Naive thymus-derived CD4-positive, alpha-beta T cell (primary cell): ENCODE data around the gene ATG7. TPM values are rescaled to one million over a fixed set of nuclear protein-coding genes. Genes with fewer than 3 reads are reported as not detected.
"Not testable (repeated sequence)": the region's sequence is repeated elsewhere in the genome, so short reads cannot be mapped to it uniquely, and the experiment has no call there.

Source experiments
- ATAC-seq: fragments of 150-1000 bp; cut with Tn5 transposase; 2 replicates; pipeline ENCODE4 v1.10.0; 2021; ENCODE audit warnings: mild to moderate bottlenecking, moderate library complexity
- CTCF ChIA-PET: fragments of 350-600 bp; sonication (Branson Sonifier 250); formaldehyde crosslinking; loops from one replicate; lab custom pipeline; 2021; ENCODE audit warnings: antibody characterized with exemption; lab: Charles Lee
- POLR2A ChIA-PET: fragments of 350-600 bp; sonication (Branson Sonifier 250); formaldehyde crosslinking; loops from one replicate; lab custom pipeline; 2021; ENCODE audit warnings: antibody characterized with exemption, inconsistent platforms; lab: Charles Lee
- DNase-seq, 9 donors: peaks; one replicate each; pipeline versions ENCODE4 v3.0.0 to v3.0.0-alpha.2; 2020 to 2022; ENCODE audit warnings: mixed read lengths in 1 of 9
- H3K27ac ChIP-seq: one replicate; pipeline ENCODE4 v1.7.0; 2013; ENCODE audit warnings: mild to moderate bottlenecking, low read depth, low read length, moderate library complexity
- H3K27me3 ChIP-seq, 2 donors: one replicate each; pipeline ENCODE4 v1.7.0; 2013; ENCODE audit warnings: low read length in 2 of 2, mild to moderate bottlenecking in 2 of 2, moderate library complexity in 2 of 2; ENCODE audit not compliant: control insufficient read depth in 2 of 2, insufficient read depth in 2 of 2
- H3K36me3 ChIP-seq, 3 experiments: 1 replicate in 2 of 3; 2 replicates in 1 of 3; pipeline ENCODE4 v1.7.0; 2013; ENCODE audit warnings: low read length in 3 of 3, mild to moderate bottlenecking in 3 of 3, moderate library complexity in 1 of 3; ENCODE audit not compliant: insufficient read depth in 3 of 3, control insufficient read depth in 2 of 3
- H3K4me1 ChIP-seq, 2 donors: one replicate each; pipeline ENCODE4 v1.7.0; 2013; ENCODE audit warnings: low read length in 2 of 2, mild to moderate bottlenecking in 2 of 2, moderate library complexity in 1 of 2; ENCODE audit not compliant: control insufficient read depth in 2 of 2, insufficient read depth in 2 of 2
- H3K4me3 ChIP-seq: 2 replicates; pipeline ENCODE4 v1.7.0; 2013; ENCODE audit warnings: mild to moderate bottlenecking, low read length
- H3K9me3 ChIP-seq, 3 experiments: 1 replicate in 2 of 3; 2 replicates in 1 of 3; pipeline ENCODE4 v1.7.0; 2013; ENCODE audit warnings: low read length in 3 of 3; ENCODE audit not compliant: control insufficient read depth in 2 of 3
- H3K27ac Mint-ChIP-seq, 9 donors: one replicate each; pipeline ENCODE4 v1.8.0; 2020 to 2022; ENCODE audit warnings: mixed read lengths in 9 of 9, mild to moderate bottlenecking in 8 of 9, moderate library complexity in 5 of 9, inconsistent platforms in 2 of 9
- H3K27me3 Mint-ChIP-seq, 5 donors: one replicate each; pipeline ENCODE4 v1.8.0; 2021 to 2022; ENCODE audit warnings: mixed read lengths in 5 of 5, mild to moderate bottlenecking in 1 of 5
- H3K36me3 Mint-ChIP-seq, 5 donors: one replicate each; pipeline ENCODE4 v1.8.0; 2020 to 2022; ENCODE audit warnings: mixed read lengths in 5 of 5, mild to moderate bottlenecking in 3 of 5, inconsistent platforms in 1 of 5
- H3K4me1 Mint-ChIP-seq, 7 donors: one replicate each; pipeline ENCODE4 v1.8.0; 2020 to 2022; ENCODE audit warnings: mixed read lengths in 7 of 7, mild to moderate bottlenecking in 3 of 7, inconsistent platforms in 1 of 7
- H3K4me3 Mint-ChIP-seq, 10 donors: one replicate each; pipeline ENCODE4 v1.8.0; 2020 to 2022; ENCODE audit warnings: mild to moderate bottlenecking in 10 of 10, mixed read lengths in 10 of 10, moderate library complexity in 6 of 10, inconsistent platforms in 2 of 10
- H3K9me3 Mint-ChIP-seq, 11 donors: one replicate each; pipeline ENCODE4 v1.8.0; 2020 to 2022; ENCODE audit warnings: mixed read lengths in 11 of 11, mild to moderate bottlenecking in 4 of 11, inconsistent platforms in 1 of 11, moderate library complexity in 1 of 11
- intact Hi-C, 2 donors: fragments of 100-400 bp; cut with micrococcal nuclease; formaldehyde crosslinking; loops; one replicate each; pipeline ENCODE4 v1.15.1; 2023
- polyA plus RNA-seq, 2 donors: library from polyadenylated mRNA; unstranded; fragments of 300-500 nt; fragmentation: Illumina TruSeq; gene quantifications; one replicate each; pipeline ENCODE4 v1.2.3, GENCODE V29; 2021
- total RNA-seq, 6 experiments: library from RNA in 5 of 6; stranded (reverse) in 5 of 6; gene quantifications; 1 replicate in 5 of 6; 2 replicates in 1 of 6; pipeline ENCODE4 v1.2.3 and lab custom pipeline; 2021 to 2026

ATG7 gene
- total and polyA plus RNA-seq, 7 experiments from 2014 or later: 12.0 to 80.3 (median 33.6) TPM

DNA sequence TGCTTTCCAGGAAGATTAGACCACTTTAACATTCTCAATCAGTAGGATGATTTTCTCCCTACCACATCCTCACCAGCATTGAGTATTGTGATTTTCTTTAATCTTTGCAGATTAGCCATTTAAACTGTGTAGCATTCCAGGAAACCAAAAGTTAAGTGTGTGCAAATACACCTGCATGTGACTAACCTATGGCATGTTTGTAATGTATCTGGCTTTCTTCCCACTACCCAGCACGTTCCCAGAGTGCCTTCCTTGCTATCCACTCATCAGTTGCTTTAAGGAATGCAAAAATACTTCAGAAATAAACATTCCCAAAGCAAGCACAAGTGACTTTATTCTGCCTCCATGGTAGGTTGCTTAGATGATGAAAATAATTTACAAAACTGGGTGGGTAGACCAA lies 74.2 kb downstream of the ATG7 start:
- no peaks in the 10 kb centered on the region for H3K27me3 ChIP-seq
- H3K4me1 ChIP-seq: no peaks in the 10 kb centered on the region
- ChIA-PET CTCF (no interaction called here), POLR2A (no interaction called here)
- H3K4me3 ChIP-seq: no peak overlapping the region
- Mint-ChIP-seq H3K36me3 (peaks cover 18 to 89% (median 67%) of the 10 kb centered on the region in 5 donors), H3K27ac (no peak overlapping the region), H3K4me3 (no peak overlapping the region), H3K9me3 (peaks cover 0 to 5% (median 0%) of the 10 kb centered on the region in 11 donors), H3K27me3 (no peaks in the 10 kb centered on the region), H3K4me1 (peaks cover 0 to 3% (median 0%) of the 10 kb centered on the region in 7 donors)
- intact Hi-C loops: no loop called here
- H3K9me3 ChIP-seq: no peaks in the 10 kb centered on the region
- no peak for DNase-seq
- no peak overlapping the region for H3K27ac ChIP-seq
- no peak for ATAC-seq
- H3K36me3 ChIP-seq: peaks cover 5 to 41% (median 12%) of the 10 kb centered on the region in 3 experiments

DNA sequence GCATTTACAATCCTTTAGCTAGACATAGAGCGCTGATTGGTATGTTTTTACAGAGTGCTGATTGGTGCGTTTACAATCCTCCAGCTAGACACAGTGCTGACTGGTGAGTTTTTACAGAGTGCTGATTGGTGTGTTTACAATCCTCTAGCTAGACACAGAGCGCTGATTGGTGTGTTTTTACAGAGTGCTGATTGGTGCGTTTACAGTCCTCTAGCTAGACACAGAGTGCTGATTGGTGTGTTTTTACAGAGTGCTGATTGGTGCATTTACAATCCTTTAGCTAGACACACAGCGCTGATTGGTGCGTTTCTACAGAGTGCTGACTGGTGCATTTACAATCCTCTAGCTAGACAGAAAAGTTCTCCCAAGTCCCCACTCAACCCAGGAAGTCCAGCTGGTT lies 76.7 kb downstream of the ATG7 start:
- H3K4me1 Mint-ChIP-seq, ATAC-seq, H3K4me3 Mint-ChIP-seq, H3K27me3 ChIP-seq, H3K9me3 ChIP-seq, H3K27ac ChIP-seq, H3K4me1 ChIP-seq, H3K27ac Mint-ChIP-seq, POLR2A ChIA-PET, H3K4me3 ChIP-seq, DNase-seq, intact Hi-C loops, H3K27me3 Mint-ChIP-seq: not testable (repeated sequence)
- H3K36me3 ChIP-seq: peaks cover 1 to 37% (median 7%) of the 10 kb centered on the region in 3 experiments
- Mint-ChIP-seq H3K9me3 (peaks cover 0 to 12% (median 0%) of the 10 kb centered on the region in 11 donors), H3K36me3 (peaks cover 22 to 90% (median 69%) of the 10 kb centered on the region in 5 donors)
- CTCF ChIA-PET: interaction anchor here (1.0 to 1.6 kb wide), 2 partner anchors 12 to 14 kb away, joined by 3 to 5 read pairs; no protein-coding TSS in a partner anchor

DNA sequence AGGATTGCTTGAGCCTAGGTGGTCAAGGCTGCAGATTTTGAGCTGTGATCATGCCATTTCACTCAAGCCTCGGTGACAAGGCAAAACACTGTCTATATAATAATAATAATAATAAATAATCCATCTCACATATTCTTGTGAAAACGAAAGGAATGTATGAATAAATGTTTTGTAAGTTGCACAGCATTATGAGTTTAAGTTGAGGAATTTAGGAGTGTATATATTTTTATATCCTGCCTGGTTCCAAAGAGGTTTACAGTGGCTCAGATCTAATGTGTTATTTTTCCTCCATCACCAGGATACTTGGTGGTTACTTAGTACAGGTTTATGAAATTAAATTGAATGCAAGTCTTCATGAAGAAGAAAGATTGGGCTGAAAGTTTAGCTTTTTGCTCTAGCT lies 77.2 kb downstream of the ATG7 start:
- POLR2A ChIA-PET: no interaction called here

DNA sequence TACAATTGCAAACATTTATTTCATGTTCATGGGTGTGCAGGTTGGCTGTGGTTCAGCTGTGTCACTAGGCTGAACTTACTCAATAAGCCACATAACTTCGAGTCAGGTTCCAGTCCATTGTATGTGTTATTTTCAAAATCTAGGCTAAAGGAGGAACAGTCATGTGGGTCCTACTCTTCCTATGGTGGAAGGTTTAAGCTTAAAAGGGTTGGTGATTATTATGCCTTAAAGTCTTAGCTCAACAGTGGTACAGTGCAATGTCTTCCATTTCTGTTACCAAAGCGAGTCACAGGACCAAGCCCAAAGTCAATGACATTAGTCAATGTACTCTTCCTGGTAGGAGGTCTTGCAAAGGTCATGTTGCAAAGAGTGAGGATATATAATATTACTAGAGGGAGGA lies 78.2 kb downstream of the ATG7 start:
- intact Hi-C loops: no loop called here
- DNase-seq (no peak), ATAC-seq (no peak)
- Mint-ChIP-seq H3K27ac (no peak overlapping the region), H3K9me3 (peaks cover 0 to 12% (median 0%) of the 10 kb centered on the region in 11 donors), H3K36me3 (peaks cover 22 to 83% (median 65%) of the 10 kb centered on the region in 5 donors), H3K4me3 (no peak overlapping the region), H3K27me3 (no peaks in the 10 kb centered on the region), H3K4me1 (peaks cover 0 to 3% (median 0%) of the 10 kb centered on the region in 7 donors)
- Histone ChIP-seq H3K4me3 (no peak overlapping the region), H3K36me3 (peaks cover 0 to 37% (median 7%) of the 10 kb centered on the region in 3 experiments), H3K27ac (no peak overlapping the region), H3K4me1 (no peaks in the 10 kb centered on the region), H3K27me3 (no peaks in the 10 kb centered on the region), H3K9me3 (no peaks in the 10 kb centered on the region)
- POLR2A ChIA-PET: no interaction called here
- CTCF ChIA-PET: interaction anchor here (1.6 kb wide), 1 partner anchor 14 kb away, joined by 3 read pairs; no protein-coding TSS in a partner anchor

More for the DNA sequence above, 77.2 kb downstream of the ATG7 start:
- Mint-ChIP-seq H3K4me1 (peaks cover 0 to 3% (median 0%) of the 10 kb centered on the region in 7 donors), H3K27me3 (no peaks in the 10 kb centered on the region), H3K36me3 (peaks cover 22 to 88% (median 64%) of the 10 kb centered on the region in 5 donors), H3K9me3 (peaks cover 0 to 12% (median 0%) of the 10 kb centered on the region in 11 donors), H3K27ac (no peak overlapping the region), H3K4me3 (no peak overlapping the region)
- no peaks in the 10 kb centered on the region for H3K4me1 ChIP-seq
- H3K36me3 ChIP-seq: peaks cover 0 to 37% (median 7%) of the 10 kb centered on the region in 3 experiments
- ATAC-seq (no peak), DNase-seq (no peak)
- CTCF ChIA-PET: interaction anchor here (1.6 kb wide), 1 partner anchor 13 kb away, joined by 3 read pairs; no protein-coding TSS in a partner anchor
- H3K9me3 ChIP-seq: no peaks in the 10 kb centered on the region
- H3K27me3 ChIP-seq: no peaks in the 10 kb centered on the region
- no peak overlapping the region for H3K27ac ChIP-seq
- intact Hi-C loops: no loop called here
- no peak overlapping the region for H3K4me3 ChIP-seq

DNA sequence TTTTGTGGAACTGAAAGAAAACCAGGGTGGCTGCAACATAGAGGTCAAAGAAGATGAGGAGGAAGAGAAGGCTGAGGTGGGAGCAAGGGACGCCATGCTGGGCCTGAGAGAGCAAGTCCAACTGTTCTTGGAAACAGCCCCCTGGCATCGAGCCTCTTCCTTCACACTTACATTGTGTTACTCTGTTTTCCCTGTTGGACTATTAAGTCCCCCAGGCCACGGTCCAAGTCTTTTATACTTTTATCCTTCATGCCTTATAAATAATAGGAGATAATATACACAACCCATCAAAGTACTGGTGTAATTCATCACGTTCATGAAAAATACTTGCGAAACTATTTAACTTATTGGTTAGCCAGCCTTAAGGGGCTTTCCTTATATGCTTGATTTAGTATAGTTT lies 79.3 kb downstream of the ATG7 start:
- H3K4me1 Mint-ChIP-seq: peaks cover 0 to 3% (median 0%) of the 10 kb centered on the region in 7 donors
- POLR2A ChIA-PET: no interaction called here

DNA sequence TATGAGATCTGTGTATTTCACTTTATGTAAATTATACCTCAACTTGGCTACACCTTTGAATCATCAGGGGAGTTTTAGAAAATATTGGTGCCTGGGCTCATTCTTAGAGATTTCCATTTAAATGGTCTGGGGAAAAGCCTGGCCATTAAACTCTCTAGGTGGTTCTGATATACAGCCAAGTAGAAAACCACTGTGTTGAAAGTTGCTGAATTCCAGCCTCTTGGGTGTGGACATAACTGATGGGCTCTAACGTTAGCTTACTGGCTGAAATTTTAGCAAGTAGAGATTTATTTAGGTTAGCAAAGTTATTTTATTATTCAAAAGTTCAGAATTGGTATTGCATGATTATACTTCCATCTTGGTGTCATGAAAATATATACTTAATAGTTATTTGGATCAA lies 84.1 kb downstream of the ATG7 start:
- Histone ChIP-seq H3K36me3 (peaks cover 0 to 34% (median 5%) of the 10 kb centered on the region in 3 experiments), H3K4me3 (no peak overlapping the region), H3K27ac (no peak overlapping the region), H3K4me1 (no peaks in the 10 kb centered on the region), H3K27me3 (no peaks in the 10 kb centered on the region), H3K9me3 (no peaks in the 10 kb centered on the region)
- Mint-ChIP-seq H3K4me1 (no peaks in the 10 kb centered on the region), H3K27me3 (no peaks in the 10 kb centered on the region), H3K36me3 (peaks cover 4 to 55% (median 22%) of the 10 kb centered on the region in 5 donors), H3K4me3 (no peak overlapping the region), H3K9me3 (peaks cover 0 to 8% (median 0%) of the 10 kb centered on the region in 11 donors), H3K27ac (no peak overlapping the region)
- ChIA-PET POLR2A (no interaction called here), CTCF (no interaction called here)
- intact Hi-C loops: no loop called here
- DNase-seq (no peak), ATAC-seq (no peak)

More for the DNA sequence above, 79.3 kb downstream of the ATG7 start:
- Histone ChIP-seq H3K27ac (no peak overlapping the region), H3K9me3 (no peaks in the 10 kb centered on the region), H3K27me3 (no peaks in the 10 kb centered on the region), H3K4me3 (no peak overlapping the region), H3K4me1 (no peaks in the 10 kb centered on the region), H3K36me3 (peaks cover 0 to 29% (median 7%) of the 10 kb centered on the region in 3 experiments)
- Mint-ChIP-seq H3K27me3 (no peaks in the 10 kb centered on the region), H3K36me3 (peaks cover 16 to 78% (median 58%) of the 10 kb centered on the region in 5 donors), H3K4me3 (no peak overlapping the region), H3K9me3 (peaks cover 0 to 12% (median 0%) of the 10 kb centered on the region in 11 donors), H3K27ac (no peak overlapping the region)
- intact Hi-C loops: no loop called here
- CTCF ChIA-PET: no interaction called here
- ATAC-seq: no peak
- no peak for DNase-seq

DNA sequence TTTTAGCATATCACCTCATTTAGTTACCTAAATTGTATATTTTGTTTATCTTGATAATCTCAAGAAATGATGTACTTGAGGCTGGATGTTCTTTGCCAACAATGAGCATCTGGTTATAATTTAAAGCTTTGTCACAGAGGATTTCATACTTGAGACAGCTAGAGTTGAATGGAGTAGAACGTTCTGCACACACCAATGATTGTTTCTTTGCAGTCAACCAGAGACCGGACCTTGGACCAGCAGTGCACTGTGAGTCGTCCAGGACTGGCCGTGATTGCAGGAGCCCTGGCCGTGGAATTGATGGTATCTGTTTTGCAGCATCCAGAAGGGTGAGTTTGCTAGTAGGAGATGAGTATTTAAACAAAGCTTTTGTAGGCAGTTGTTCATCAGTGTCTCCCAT lies 90.4 kb downstream of the ATG7 start:
- no peak overlapping the region for H3K27ac ChIP-seq
- H3K27ac Mint-ChIP-seq: no peak overlapping the region
- H3K36me3 Mint-ChIP-seq: peaks cover 16 to 71% (median 44%) of the 10 kb centered on the region in 5 donors
- no peak overlapping the region for H3K4me3 Mint-ChIP-seq
- H3K27me3 Mint-ChIP-seq: no peaks in the 10 kb centered on the region
- intact Hi-C loops: no loop called here
- ChIA-PET POLR2A (no interaction called here), CTCF (no interaction called here)
- H3K4me1 Mint-ChIP-seq: peaks cover 0 to 13% (median 0%) of the 10 kb centered on the region in 7 donors
- H3K9me3 ChIP-seq: no peaks in the 10 kb centered on the region
- DNase-seq (no peak), ATAC-seq (no peak)
- H3K4me3 ChIP-seq: no peak overlapping the region
- no peaks in the 10 kb centered on the region for H3K27me3 ChIP-seq
- peaks cover 0 to 2% (median 0%) of the 10 kb centered on the region in 11 donors for H3K9me3 Mint-ChIP-seq
- no peaks in the 10 kb centered on the region for H3K4me1 ChIP-seq
- peaks cover 5 to 79% (median 14%) of the 10 kb centered on the region in 3 experiments for H3K36me3 ChIP-seq
